Measurements from ENCODE around the gene TNIP1.

- TF ChIP-seq CTCF (IDR thresholded peaks at IDR 0.05; ENCODE audit: low read depth, low read length, poor library complexity, severe bottlenecking) = no peak
- TF ChIP-seq EZH2phosphoT487 (IDR thresholded peaks at IDR 0.05; ENCODE audit: borderline replicate concordance, low read length) = no peak
Observed at GRCh38 chr5:151004499-151004898, 76.3 kb downstream of the TNIP1 start.

Measured in DOHH2 (cell line).